A673 (cell line): ENCODE measurements around the gene TNS1. TPM values are rescaled to one million over a fixed set of nuclear protein-coding genes. Genes with fewer than 3 reads are reported as not detected.
"Not testable (repeated sequence)": the region's sequence is repeated elsewhere in the genome, so short reads cannot be mapped to it uniquely, and the experiment has no call there.

Experiments
- BruUV-seq: library from RNA; stranded (reverse); fragments of 400-500 nt; replicated peaks from 2 replicates; lab custom pipeline; 2021; lab: Mats Ljungman, UMichigan
- CTCF ChIA-PET: fragments of 300-600 bp; sonication (Branson Sonifier 250); formaldehyde crosslinking; loops from one replicate; lab custom pipeline; 2022; ENCODE audit warnings: antibody characterized with exemption; lab: Charles Lee
- POLR2A ChIA-PET: fragments of 300-600 bp; sonication (Branson Sonifier 250); formaldehyde crosslinking; loops from one replicate; lab custom pipeline; 2022; ENCODE audit warnings: antibody characterized with exemption; ENCODE audit not compliant: low non-redundant PET; lab: Charles Lee
- DNase-seq: peaks from one replicate; pipeline ENCODE4 v3.0.0-alpha.2; 2015; ENCODE audit warnings: low spot score
- H3K27ac ChIP-seq: fragments of 200-600 bp; sonication (generic); 2 replicates; pipeline ENCODE4 v1.5.1; 2016; ENCODE audit warnings: mixed run types, low read depth, mild to moderate bottlenecking, mixed read lengths, antibody characterized with exemption, low read length; ENCODE audit not compliant: poor library complexity, severe bottlenecking
- H3K27me3 ChIP-seq: fragments of 200-600 bp; sonication (generic); replicated peaks from 2 replicates; pipeline ENCODE4 v1.6.1; 2017; ENCODE audit warnings: mixed run types, low read depth, mild to moderate bottlenecking, mixed read lengths, antibody characterized with exemption, low read length; ENCODE audit not compliant: insufficient read depth, poor library complexity
- H3K36me3 ChIP-seq: fragments of 200-600 bp; sonication (generic); 2 replicates; pipeline ENCODE4 v1.6.1; 2016; ENCODE audit warnings: mixed run types, mild to moderate bottlenecking, mixed read lengths, antibody characterized with exemption, low read length; ENCODE audit not compliant: insufficient read depth, poor library complexity, severe bottlenecking
- H3K4me1 ChIP-seq: fragments of 200-600 bp; sonication (generic); 2 replicates; pipeline ENCODE4 v1.6.1; 2017; ENCODE audit warnings: mixed run types, mild to moderate bottlenecking, mixed read lengths, antibody characterized with exemption, low read length; ENCODE audit not compliant: insufficient read depth, poor library complexity, severe bottlenecking
- H3K4me3 ChIP-seq: fragments of 200-600 bp; sonication (generic); 2 replicates; pipeline ENCODE4 v1.5.1; 2016; ENCODE audit warnings: low read depth, mixed run types, mild to moderate bottlenecking, mixed read lengths, low read length; ENCODE audit not compliant: poor library complexity, severe bottlenecking
- H3K9me3 ChIP-seq: fragments of 200-600 bp; sonication (generic); 2 replicates; pipeline ENCODE4 v1.6.1; 2016; ENCODE audit warnings: mixed run types, low read depth, mild to moderate bottlenecking, mixed read lengths, antibody characterized with exemption, low read length; ENCODE audit not compliant: poor library complexity, severe bottlenecking
- EZH2 ChIP-seq: fragments of 200-600 bp; sonication (generic); IDR thresholded peaks from 2 replicates; pipeline ENCODE4 v1.6.1; 2017; ENCODE audit warnings: borderline replicate concordance, low read depth, mild to moderate bottlenecking, mixed read lengths, antibody characterized with exemption, low read length; ENCODE audit not compliant: poor library complexity, severe bottlenecking
- intact Hi-C: fragments of 100-400 bp; cut with micrococcal nuclease; formaldehyde crosslinking; loops from one replicate; pipeline ENCODE4 v1.10.0; 2022; ENCODE audit not compliant: unreplicated experiment
- total RNA-seq: library from RNA; stranded (reverse); gene quantifications from 2 replicates; pipeline ENCODE4 v1.2.3, GENCODE V29; 2021
- TF ChIP-seq, protein P1 (sequence below): fragments of 300-800, 200-600 bp; sonication (generic); conservative IDR thresholded peaks from 2 replicates; pipeline ENCODE4 v1.5.1; 2017; ENCODE audit warnings: low read depth, mild to moderate bottlenecking, antibody characterized with exemption, low read length, moderate library complexity, mixed read lengths

TNS1 gene
- total RNA-seq, 1 experiment from 2014 or later = 99.6 TPM

DNA sequence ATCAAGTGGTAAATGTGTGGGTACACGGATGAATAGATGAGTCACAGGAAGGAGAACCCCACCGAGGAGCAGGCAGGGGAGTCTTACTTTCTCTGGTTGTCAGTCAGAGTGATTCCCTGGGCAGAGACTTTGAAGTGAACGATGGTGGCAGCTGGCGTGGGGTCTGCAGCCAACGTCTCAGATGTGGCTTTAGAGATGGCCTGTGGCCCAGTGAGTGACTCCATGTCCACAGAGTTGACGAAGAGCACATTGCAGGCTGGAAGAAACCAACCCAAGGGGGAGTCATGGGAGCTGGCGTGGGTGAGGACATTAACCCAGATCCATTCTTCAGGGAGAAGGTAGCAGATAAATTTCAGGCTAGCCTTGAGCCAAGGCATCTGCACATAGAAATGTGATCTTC is 193.1 kb downstream of the TNS1 start:
- no peak overlapping the region for H3K4me3 ChIP-seq
- ChIA-PET CTCF (no interaction called here), POLR2A (no interaction called here)
- H3K4me1 ChIP-seq = no peaks in the 10 kb centered on the region
- no peak for DNase-seq
- intact Hi-C loops = no loop called here
- BruUV-seq = no TSS peak
- H3K36me3 ChIP-seq = peaks cover 52% of the 10 kb centered on the region
- H3K27ac ChIP-seq = no peak overlapping the region
- H3K27me3 ChIP-seq = no peaks in the 10 kb centered on the region
- H3K9me3 ChIP-seq = no peaks in the 10 kb centered on the region
- no peak for TF ChIP-seq EZH2
- TF ChIP-seq, protein P1, sequence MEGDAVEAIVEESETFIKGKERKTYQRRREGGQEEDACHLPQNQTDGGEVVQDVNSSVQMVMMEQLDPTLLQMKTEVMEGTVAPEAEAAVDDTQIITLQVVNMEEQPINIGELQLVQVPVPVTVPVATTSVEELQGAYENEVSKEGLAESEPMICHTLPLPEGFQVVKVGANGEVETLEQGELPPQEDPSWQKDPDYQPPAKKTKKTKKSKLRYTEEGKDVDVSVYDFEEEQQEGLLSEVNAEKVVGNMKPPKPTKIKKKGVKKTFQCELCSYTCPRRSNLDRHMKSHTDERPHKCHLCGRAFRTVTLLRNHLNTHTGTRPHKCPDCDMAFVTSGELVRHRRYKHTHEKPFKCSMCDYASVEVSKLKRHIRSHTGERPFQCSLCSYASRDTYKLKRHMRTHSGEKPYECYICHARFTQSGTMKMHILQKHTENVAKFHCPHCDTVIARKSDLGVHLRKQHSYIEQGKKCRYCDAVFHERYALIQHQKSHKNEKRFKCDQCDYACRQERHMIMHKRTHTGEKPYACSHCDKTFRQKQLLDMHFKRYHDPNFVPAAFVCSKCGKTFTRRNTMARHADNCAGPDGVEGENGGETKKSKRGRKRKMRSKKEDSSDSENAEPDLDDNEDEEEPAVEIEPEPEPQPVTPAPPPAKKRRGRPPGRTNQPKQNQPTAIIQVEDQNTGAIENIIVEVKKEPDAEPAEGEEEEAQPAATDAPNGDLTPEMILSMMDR = no peak

DNA sequence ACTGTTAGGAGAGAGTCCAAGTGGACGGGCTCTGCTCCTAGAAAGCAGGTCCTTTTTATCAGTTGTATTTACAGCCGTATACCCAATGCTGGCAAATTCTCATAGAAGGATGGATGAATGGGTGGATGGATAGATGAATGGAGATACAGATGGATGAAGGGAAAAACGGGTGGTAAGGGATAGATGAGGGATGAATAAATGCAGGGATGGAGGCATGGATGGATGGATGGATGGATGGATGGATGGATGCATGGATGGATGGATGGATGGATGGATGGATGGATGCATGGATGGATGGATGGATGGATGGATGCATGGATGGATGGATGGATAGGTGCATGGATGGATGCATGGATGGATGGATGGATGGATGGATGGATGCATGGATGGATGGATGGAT is 193.8 kb downstream of the TNS1 start:
- H3K4me1 ChIP-seq, H3K27ac ChIP-seq, POLR2A ChIA-PET, BruUV-seq, DNase-seq, H3K27me3 ChIP-seq, H3K4me3 ChIP-seq, intact Hi-C loops, H3K9me3 ChIP-seq, CTCF ChIA-PET: not testable (repeated sequence)
- H3K36me3 ChIP-seq = peaks cover 46% of the 10 kb centered on the region

- intact Hi-C loops = no loop called here
- no peaks in the 10 kb centered on the region for H3K9me3 ChIP-seq
- BruUV-seq = no TSS peak
- CTCF ChIA-PET = no interaction called here
- H3K36me3 ChIP-seq = peaks cover 41% of the 10 kb centered on the region
- no peak overlapping the region for H3K4me3 ChIP-seq
- DNase-seq = no peak
- H3K4me1 ChIP-seq = no peaks in the 10 kb centered on the region
- TF ChIP-seq, protein P1 = no peak
- TF ChIP-seq EZH2 = no peak
- H3K27ac ChIP-seq = no peak overlapping the region
- no peaks in the 10 kb centered on the region for H3K27me3 ChIP-seq
- POLR2A ChIA-PET = interaction anchor here (0.6 kb wide), 1 partner anchor 18 kb away, joined by 3 read pairs; no protein-coding TSS in a partner anchor
Observed at GRCh38 chr2:217808326-217808725, 194.5 kb downstream of the TNS1 start.

DNA sequence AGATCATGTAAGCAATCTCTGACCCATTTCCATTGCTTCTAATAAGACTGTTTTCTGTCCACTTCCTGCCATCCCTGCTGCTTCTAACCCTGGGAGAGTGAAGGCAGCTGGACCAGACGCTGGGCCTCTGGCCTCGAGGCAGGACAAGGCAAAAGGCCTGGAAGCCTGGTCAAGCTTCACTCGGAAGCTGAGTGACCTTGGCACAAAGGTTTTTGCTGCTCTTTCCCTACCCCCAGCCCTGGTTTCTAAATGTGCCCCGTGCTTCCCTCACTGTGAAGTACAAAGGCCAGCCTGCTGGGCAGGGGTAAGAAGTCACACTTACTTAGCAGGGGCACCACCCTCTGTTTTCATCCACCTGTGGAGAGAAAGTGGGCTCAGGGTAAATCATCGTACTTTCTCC is 195.0 kb downstream of the TNS1 start:
- intact Hi-C loops = no loop called here
- H3K4me3 ChIP-seq = no peak overlapping the region
- H3K9me3 ChIP-seq = no peaks in the 10 kb centered on the region
- POLR2A ChIA-PET = interaction anchor here (0.6 kb wide), 1 partner anchor 19 kb away, joined by 3 read pairs; no protein-coding TSS in a partner anchor
- DNase-seq = no peak
- H3K36me3 ChIP-seq = peaks cover 37% of the 10 kb centered on the region
- CTCF ChIA-PET = no interaction called here
- H3K4me1 ChIP-seq = no peaks in the 10 kb centered on the region
- H3K27ac ChIP-seq = no peak overlapping the region
- no TSS peak for BruUV-seq
- no peaks in the 10 kb centered on the region for H3K27me3 ChIP-seq
- TF ChIP-seq, protein P1 = no peak
- TF ChIP-seq EZH2 = no peak
